ENCODE data around the gene WDR49.

Gene WDR49

GRCh38 chr3:167669699-167670098 lies 16.0 kb upstream of the WDR49 start:
- Histone ChIP-seq H3K9me3 (no peaks in the 10 kb centered on the region), H3K4me3 (ENCODE audit: low read depth in 1 of 2, low read length in 1 of 2) (no peak overlapping the region), H3K4me1 (ENCODE audit: control insufficient read depth in 1 of 2, insufficient read depth in 1 of 2, low read depth in 1 of 2, low read length in 1 of 2) (no peaks in the 10 kb centered on the region), H3K27ac (no peak overlapping the region), H3K27me3 (no peaks in the 10 kb centered on the region), H3K36me3 (peaks cover 8% of the 10 kb centered on the region)
- TF ChIP-seq, protein P1, sequence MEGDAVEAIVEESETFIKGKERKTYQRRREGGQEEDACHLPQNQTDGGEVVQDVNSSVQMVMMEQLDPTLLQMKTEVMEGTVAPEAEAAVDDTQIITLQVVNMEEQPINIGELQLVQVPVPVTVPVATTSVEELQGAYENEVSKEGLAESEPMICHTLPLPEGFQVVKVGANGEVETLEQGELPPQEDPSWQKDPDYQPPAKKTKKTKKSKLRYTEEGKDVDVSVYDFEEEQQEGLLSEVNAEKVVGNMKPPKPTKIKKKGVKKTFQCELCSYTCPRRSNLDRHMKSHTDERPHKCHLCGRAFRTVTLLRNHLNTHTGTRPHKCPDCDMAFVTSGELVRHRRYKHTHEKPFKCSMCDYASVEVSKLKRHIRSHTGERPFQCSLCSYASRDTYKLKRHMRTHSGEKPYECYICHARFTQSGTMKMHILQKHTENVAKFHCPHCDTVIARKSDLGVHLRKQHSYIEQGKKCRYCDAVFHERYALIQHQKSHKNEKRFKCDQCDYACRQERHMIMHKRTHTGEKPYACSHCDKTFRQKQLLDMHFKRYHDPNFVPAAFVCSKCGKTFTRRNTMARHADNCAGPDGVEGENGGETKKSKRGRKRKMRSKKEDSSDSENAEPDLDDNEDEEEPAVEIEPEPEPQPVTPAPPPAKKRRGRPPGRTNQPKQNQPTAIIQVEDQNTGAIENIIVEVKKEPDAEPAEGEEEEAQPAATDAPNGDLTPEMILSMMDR (IDR thresholded peaks at IDR 0.05) = no peak

DNA sequence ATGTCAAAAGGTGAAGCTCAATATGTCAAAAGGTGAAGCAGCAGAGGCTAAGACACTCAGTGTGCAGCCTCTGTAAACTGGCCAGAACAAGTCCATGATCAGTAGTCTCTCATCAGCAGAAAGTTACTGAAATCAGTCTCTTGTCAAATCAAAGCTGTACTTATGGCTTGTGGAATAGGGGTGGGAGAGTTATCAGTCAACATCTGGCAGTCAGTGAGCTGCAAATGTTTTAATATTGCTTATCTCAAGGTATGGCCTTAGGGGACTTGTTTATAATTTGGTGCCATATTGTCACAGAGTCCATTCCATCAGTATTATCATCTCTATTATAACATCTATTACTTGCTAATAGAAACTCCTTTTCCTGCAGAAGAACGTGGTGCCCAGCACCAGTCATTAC lies 14.9 kb upstream of the WDR49 start:
- H3K4me3 ChIP-seq (ENCODE audit: low read depth in 1 of 2, low read length in 1 of 2) = no peak overlapping the region
- H3K4me1 ChIP-seq (ENCODE audit: control insufficient read depth in 1 of 2, insufficient read depth in 1 of 2, low read depth in 1 of 2, low read length in 1 of 2) = no peaks in the 10 kb centered on the region
- TF ChIP-seq, protein P1 (IDR thresholded peaks at IDR 0.05) = no peak
- no peaks in the 10 kb centered on the region for H3K9me3 ChIP-seq
- H3K36me3 ChIP-seq = no peaks in the 10 kb centered on the region
- no peak overlapping the region for H3K27ac ChIP-seq
- H3K27me3 ChIP-seq = no peaks in the 10 kb centered on the region

- Histone ChIP-seq H3K9me3 (no peaks in the 10 kb centered on the region), H3K27ac (no peak overlapping the region), H3K4me1 (ENCODE audit: control insufficient read depth in 1 of 2, insufficient read depth in 1 of 2, low read depth in 1 of 2, low read length in 1 of 2) (peaks cover 0 to 4% of the 10 kb centered on the region in 2 experiments), H3K4me3 (ENCODE audit: low read depth in 1 of 2, low read length in 1 of 2) (no peak overlapping the region), H3K27me3 (no peaks in the 10 kb centered on the region), H3K36me3 (no peaks in the 10 kb centered on the region)
- TF ChIP-seq, protein P1 (IDR thresholded peaks at IDR 0.05) = no peak
Observed at GRCh38 chr3:167666563-167666962, 12.8 kb upstream of the WDR49 start.

GRCh38 chr3:167662919-167663400 lies 9.2 kb upstream of the WDR49 start:
- Histone ChIP-seq H3K4me1 (ENCODE audit: control insufficient read depth in 1 of 2, insufficient read depth in 1 of 2, low read depth in 1 of 2, low read length in 1 of 2) (peaks cover 0 to 4% of the 10 kb centered on the region in 2 experiments), H3K36me3 (no peaks in the 10 kb centered on the region), H3K27ac (no peak overlapping the region), H3K9me3 (no peaks in the 10 kb centered on the region), H3K27me3 (no peaks in the 10 kb centered on the region), H3K4me3 (ENCODE audit: low read depth in 1 of 2, low read length in 1 of 2) (no peak overlapping the region)
- TF ChIP-seq, protein P1 (IDR thresholded peaks at IDR 0.05) = no peak

DNA sequence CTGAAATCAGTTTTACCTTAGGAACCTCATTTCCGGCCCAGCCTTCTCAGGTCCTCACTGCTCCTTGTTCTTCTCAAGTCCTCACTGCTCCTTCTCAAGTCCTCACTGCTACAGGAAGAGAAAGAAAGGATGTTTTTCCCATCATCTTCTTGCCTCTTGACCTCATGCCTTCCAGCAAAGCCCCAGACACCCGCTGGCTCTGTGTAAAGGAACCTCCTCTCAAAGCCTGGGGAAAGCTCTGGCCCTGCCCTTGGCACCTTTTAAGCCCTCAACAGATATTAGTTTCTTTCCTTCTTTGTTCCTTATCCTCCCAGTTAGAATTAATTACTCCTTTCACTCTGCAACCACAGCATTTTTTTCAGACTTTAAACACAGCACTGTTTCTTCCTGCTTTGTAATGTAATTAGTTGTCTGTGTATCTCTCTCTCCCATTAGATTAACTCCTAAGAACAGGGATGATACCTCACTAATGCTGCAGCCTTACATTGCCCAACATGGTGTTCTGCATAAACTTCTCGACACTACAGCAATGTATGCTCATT lies 4.0 kb upstream of the WDR49 start:
- no peaks in the 10 kb centered on the region for H3K9me3 ChIP-seq
- no peaks in the 10 kb centered on the region for H3K4me1 ChIP-seq (ENCODE audit: control insufficient read depth in 1 of 2, insufficient read depth in 1 of 2, low read depth in 1 of 2, low read length in 1 of 2)
- H3K27me3 ChIP-seq = no peaks in the 10 kb centered on the region
- H3K4me3 ChIP-seq (ENCODE audit: low read depth in 1 of 2, low read length in 1 of 2) = no peak overlapping the region
- no peak overlapping the region for H3K27ac ChIP-seq
- TF ChIP-seq, protein P1 (IDR thresholded peaks at IDR 0.05) = no peak
- no peaks in the 10 kb centered on the region for H3K36me3 ChIP-seq
